KMS-11 (cell line): Measurements from ENCODE around the gene NES.
A peak's percentile ranks its signal among the peaks of the same experiment; 100 is the strongest.

Source experiments
- H2AFZ ChIP-seq: fragments of 200-600 bp; sonication (generic); 2 replicates; pipeline ENCODE4 v1.6.1; 2016; ENCODE audit warnings: antibody characterized with exemption, mixed run types, low read depth
- H3K27ac ChIP-seq: fragments of 200-600 bp; sonication (generic); 2 replicates; pipeline ENCODE4 v1.6.1; 2016; ENCODE audit warnings: mild to moderate bottlenecking, mixed run types
- H3K27me3 ChIP-seq: fragments of 200-600 bp; sonication (generic); 2 replicates; pipeline ENCODE4 v1.6.1; 2017; ENCODE audit warnings: mild to moderate bottlenecking, low read depth, mixed run types, moderate library complexity; ENCODE audit not compliant: insufficient read depth
- H3K36me3 ChIP-seq: fragments of 200-600 bp; sonication (generic); 2 replicates; pipeline ENCODE4 v1.6.1; 2017; ENCODE audit warnings: mild to moderate bottlenecking, mixed run types; ENCODE audit not compliant: insufficient read depth
- H3K4me1 ChIP-seq: fragments of 200-600 bp; sonication (generic); 2 replicates; pipeline ENCODE4 v1.6.1; 2016; ENCODE audit warnings: mild to moderate bottlenecking, low read depth, mixed run types; ENCODE audit not compliant: poor library complexity, severe bottlenecking
- H3K4me2 ChIP-seq: fragments of 200-600 bp; sonication (generic); 2 replicates; pipeline ENCODE4 v1.7.0; 2016; ENCODE audit warnings: mild to moderate bottlenecking, mixed run types
- H3K4me3 ChIP-seq: fragments of 200-600 bp; sonication (generic); IDR thresholded peaks from 2 replicates; pipeline ENCODE4 v1.6.1; 2017; ENCODE audit warnings: low read depth, low read length, mixed read lengths; ENCODE audit not compliant: insufficient read depth
- H3K79me2 ChIP-seq: fragments of 200-600 bp; sonication (generic); 2 replicates; pipeline ENCODE4 v1.6.1; 2016; ENCODE audit warnings: low read depth, mixed run types; ENCODE audit not compliant: insufficient read depth
- H3K9ac ChIP-seq: fragments of 200-600 bp; sonication (generic); 2 replicates; pipeline ENCODE4 v1.6.1; 2016; ENCODE audit warnings: mild to moderate bottlenecking, mixed run types
- H4K20me1 ChIP-seq: fragments of 200-600 bp; sonication (generic); 2 replicates; pipeline ENCODE4 v1.6.1; 2016; ENCODE audit warnings: mild to moderate bottlenecking, mixed run types; ENCODE audit not compliant: insufficient read depth
- TF ChIP-seq, protein P1 (sequence below): fragments of 200-600 bp; sonication (generic); conservative IDR thresholded peaks from 2 replicates; pipeline ENCODE4 v1.6.1; 2017; ENCODE audit warnings: low read depth, mild to moderate bottlenecking, antibody characterized with exemption, low read length, moderate library complexity, mixed read lengths

NES gene

GRCh38 chr1:156624814-156625435 is 52.3 kb downstream of the NES start:
- Histone ChIP-seq H4K20me1 (no peaks in the 10 kb centered on the region), H3K27me3 (peaks cover 95% of the 10 kb centered on the region), H3K9ac (no peak overlapping the region), H3K4me1 (peaks cover 12% of the 10 kb centered on the region), H3K27ac (no peak overlapping the region), H2AFZ (no peak overlapping the region), H3K36me3 (no peaks in the 10 kb centered on the region), H3K4me3 (no peak overlapping the region), H3K4me2 (no peak overlapping the region), H3K79me2 (no peaks in the 10 kb centered on the region)
- TF ChIP-seq, protein P1, sequence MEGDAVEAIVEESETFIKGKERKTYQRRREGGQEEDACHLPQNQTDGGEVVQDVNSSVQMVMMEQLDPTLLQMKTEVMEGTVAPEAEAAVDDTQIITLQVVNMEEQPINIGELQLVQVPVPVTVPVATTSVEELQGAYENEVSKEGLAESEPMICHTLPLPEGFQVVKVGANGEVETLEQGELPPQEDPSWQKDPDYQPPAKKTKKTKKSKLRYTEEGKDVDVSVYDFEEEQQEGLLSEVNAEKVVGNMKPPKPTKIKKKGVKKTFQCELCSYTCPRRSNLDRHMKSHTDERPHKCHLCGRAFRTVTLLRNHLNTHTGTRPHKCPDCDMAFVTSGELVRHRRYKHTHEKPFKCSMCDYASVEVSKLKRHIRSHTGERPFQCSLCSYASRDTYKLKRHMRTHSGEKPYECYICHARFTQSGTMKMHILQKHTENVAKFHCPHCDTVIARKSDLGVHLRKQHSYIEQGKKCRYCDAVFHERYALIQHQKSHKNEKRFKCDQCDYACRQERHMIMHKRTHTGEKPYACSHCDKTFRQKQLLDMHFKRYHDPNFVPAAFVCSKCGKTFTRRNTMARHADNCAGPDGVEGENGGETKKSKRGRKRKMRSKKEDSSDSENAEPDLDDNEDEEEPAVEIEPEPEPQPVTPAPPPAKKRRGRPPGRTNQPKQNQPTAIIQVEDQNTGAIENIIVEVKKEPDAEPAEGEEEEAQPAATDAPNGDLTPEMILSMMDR, result no peak

DNA sequence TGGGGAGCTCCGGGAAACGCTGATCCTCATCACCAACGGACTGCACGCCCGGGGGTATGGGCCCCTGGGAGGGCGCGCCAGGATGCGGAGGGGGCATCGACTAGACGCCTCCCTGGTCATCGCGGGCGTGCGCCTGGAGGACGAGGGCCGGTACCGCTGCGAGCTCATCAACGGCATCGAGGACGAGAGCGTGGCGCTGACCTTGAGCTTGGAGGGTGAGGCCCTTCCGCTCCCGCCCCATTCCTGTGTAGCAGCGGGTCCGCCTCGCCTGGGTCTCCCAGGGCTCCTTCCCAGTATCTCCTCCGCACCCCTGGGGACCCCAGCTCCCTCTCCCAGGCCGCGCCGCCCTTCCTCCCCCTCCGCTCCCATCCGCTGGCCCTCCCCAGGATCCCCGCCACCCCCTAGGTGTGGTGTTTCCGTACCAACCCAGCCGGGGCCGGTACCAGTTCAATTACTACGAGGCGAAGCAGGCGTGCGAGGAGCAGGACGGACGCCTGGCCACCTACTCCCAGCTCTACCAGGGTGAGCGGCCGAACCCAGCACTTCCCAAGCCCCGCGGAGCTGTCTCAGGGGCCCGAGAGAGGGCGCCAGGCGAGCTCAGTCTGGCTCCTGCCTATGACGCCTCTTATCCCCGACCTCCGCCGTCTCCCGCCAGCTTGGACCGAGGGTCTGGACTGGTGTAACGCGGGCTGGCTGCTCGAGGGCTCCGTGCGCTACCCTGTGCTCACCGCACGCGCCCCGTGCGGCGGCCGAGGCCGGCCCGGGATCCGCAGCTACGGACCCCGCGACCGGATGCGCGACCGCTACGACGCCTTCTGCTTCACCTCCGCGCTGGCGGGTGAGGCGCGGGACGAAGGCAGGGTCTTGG is 53.0 kb downstream of the NES start:
- no peak overlapping the region for H3K4me2 ChIP-seq
- H3K4me3 ChIP-seq, result no peak overlapping the region
- peaks cover 12% of the 10 kb centered on the region for H3K4me1 ChIP-seq
- H3K9ac ChIP-seq, result no peak overlapping the region
- H3K27me3 ChIP-seq, result peaks cover 95% of the 10 kb centered on the region
- no peaks in the 10 kb centered on the region for H4K20me1 ChIP-seq
- no peak overlapping the region for H2AFZ ChIP-seq
- H3K79me2 ChIP-seq, result no peaks in the 10 kb centered on the region
- no peak overlapping the region for H3K27ac ChIP-seq
- no peaks in the 10 kb centered on the region for H3K36me3 ChIP-seq
- TF ChIP-seq, protein P1, result no peak

DNA sequence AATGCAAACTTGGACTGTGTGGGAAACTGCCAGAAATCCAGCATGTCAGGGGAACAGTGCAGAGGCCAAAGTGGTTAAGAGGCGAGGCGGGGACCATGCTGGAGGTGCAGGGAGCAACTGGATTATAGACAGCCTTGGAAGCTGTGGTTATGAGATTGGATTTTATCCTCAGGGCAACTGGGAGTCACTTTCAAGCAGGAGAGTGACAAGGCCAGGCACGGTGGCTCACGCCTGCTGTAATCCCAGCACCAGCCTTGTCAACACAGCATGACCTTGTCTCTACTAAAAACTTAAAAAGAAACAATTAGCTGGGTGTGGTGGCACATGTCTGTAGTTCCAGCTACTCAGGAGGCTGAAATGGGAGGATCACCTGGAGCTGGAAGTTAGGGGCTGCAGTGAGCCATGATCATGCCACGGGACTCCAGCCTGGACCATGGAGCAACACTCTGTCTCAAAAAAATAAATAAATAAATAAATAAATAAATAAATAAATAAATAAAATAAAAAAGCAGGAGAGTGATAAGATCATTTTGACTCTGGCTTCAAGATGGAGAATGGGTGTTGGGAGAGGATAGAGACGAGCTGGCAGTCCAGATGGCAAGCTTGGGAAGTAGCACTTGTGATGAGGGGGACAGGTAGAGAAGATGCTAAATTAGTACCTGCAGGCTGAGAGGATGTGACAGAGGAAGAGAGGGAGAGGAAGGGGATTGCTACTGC is 54.5 kb downstream of the NES start:
- H3K4me2 ChIP-seq, result no peak overlapping the region
- no peak overlapping the region for H2AFZ ChIP-seq
- no peak overlapping the region for H3K9ac ChIP-seq
- H3K27ac ChIP-seq, result no peak overlapping the region
- H3K36me3 ChIP-seq, result no peaks in the 10 kb centered on the region
- H3K4me1 ChIP-seq, result peaks cover 12% of the 10 kb centered on the region
- peaks cover 97% of the 10 kb centered on the region for H3K27me3 ChIP-seq
- no peaks in the 10 kb centered on the region for H4K20me1 ChIP-seq
- H3K79me2 ChIP-seq, result no peaks in the 10 kb centered on the region
- H3K4me3 ChIP-seq, result no peak overlapping the region
- TF ChIP-seq, protein P1, result no peak

GRCh38 chr1:156619582-156619955 is 57.6 kb downstream of the NES start:
- H3K27me3 ChIP-seq, result peaks cover 100% of the 10 kb centered on the region
- no peaks in the 10 kb centered on the region for H4K20me1 ChIP-seq
- no peak overlapping the region for H3K4me3 ChIP-seq
- H3K36me3 ChIP-seq, result no peaks in the 10 kb centered on the region
- no peak overlapping the region for H3K4me2 ChIP-seq
- H2AFZ ChIP-seq, result no peak overlapping the region
- TF ChIP-seq, protein P1, result peak; percentile 12; the same call in 1 of the 2 replicates
- H3K27ac ChIP-seq, result no peak overlapping the region
- H3K79me2 ChIP-seq, result no peaks in the 10 kb centered on the region
- peaks cover 9% of the 10 kb centered on the region for H3K4me1 ChIP-seq
- H3K9ac ChIP-seq, result no peak overlapping the region
